H9 (cell line): Measurements from ENCODE around the gene CELA2B. TPM values are rescaled to one million over a fixed set of nuclear protein-coding genes. Genes with fewer than 3 reads are reported as not detected.
"Not testable (repeated sequence)": the region's sequence is repeated elsewhere in the genome, so short reads cannot be mapped to it uniquely, and the experiment has no call there.

Experiments used
- DNase-seq: peaks from one replicate; pipeline ENCODE4 v3.0.0-alpha.2; 2017
- H2AFZ ChIP-seq: one replicate; pipeline ENCODE4 v1.6.1; 2013; ENCODE audit warnings: mild to moderate bottlenecking, low read length, control low read depth, moderate library complexity
- H2AK5ac ChIP-seq: 2 replicates; pipeline ENCODE4 v1.6.1; 2013; ENCODE audit warnings: low read length, control low read depth, mixed read lengths; ENCODE audit not compliant: insufficient read length
- H2BK120ac ChIP-seq: one replicate; pipeline ENCODE4 v1.6.1; 2013; ENCODE audit warnings: low read depth, mild to moderate bottlenecking, low read length, control low read depth, inconsistent platforms; ENCODE audit not compliant: poor library complexity, severe bottlenecking
- H2BK12ac ChIP-seq: 2 replicates; pipeline ENCODE4 v1.6.1; 2013; ENCODE audit warnings: low read length, control low read depth, mixed read lengths, low read depth; ENCODE audit not compliant: insufficient read length
- H2BK15ac ChIP-seq: 2 replicates; pipeline ENCODE4 v1.6.1; 2013; ENCODE audit warnings: low read depth, low read length, control low read depth
- H2BK20ac ChIP-seq: one replicate; pipeline ENCODE4 v1.6.1; 2013; ENCODE audit warnings: low read depth, mild to moderate bottlenecking, low read length, control low read depth, inconsistent platforms; ENCODE audit not compliant: poor library complexity, severe bottlenecking
- H2BK5ac ChIP-seq: 2 replicates; pipeline ENCODE4 v1.6.1; 2013; ENCODE audit warnings: low read length, control low read depth, mixed read lengths; ENCODE audit not compliant: insufficient read length
- H3K14ac ChIP-seq: 2 replicates; pipeline ENCODE4 v1.6.1; 2013; ENCODE audit warnings: low read length, control low read depth; ENCODE audit not compliant: insufficient read depth
- H3K18ac ChIP-seq: 2 replicates; pipeline ENCODE4 v1.6.1; 2013; ENCODE audit warnings: low read depth, mild to moderate bottlenecking, mixed read lengths, low read length, control low read depth; ENCODE audit not compliant: insufficient read length
- H3K23ac ChIP-seq: 2 replicates; pipeline ENCODE4 v1.6.1; 2013; ENCODE audit warnings: low read length, control low read depth, mixed read lengths, low read depth; ENCODE audit not compliant: insufficient read length
- H3K23me2 ChIP-seq: 2 replicates; pipeline ENCODE4 v1.6.1; 2013; ENCODE audit warnings: low read depth, mild to moderate bottlenecking, mixed read lengths, low read length, control low read depth; ENCODE audit not compliant: insufficient read length, poor library complexity, severe bottlenecking
- H3K27ac ChIP-seq: 2 replicates; pipeline ENCODE4 v1.5.1; 2013; ENCODE audit warnings: low read length, control low read depth, mixed read lengths, low read depth; ENCODE audit not compliant: insufficient read length
- H3K27me3 ChIP-seq: 2 replicates; pipeline ENCODE4 v1.6.1; 2013; ENCODE audit warnings: low read length, control low read depth, inconsistent platforms; ENCODE audit not compliant: insufficient read depth
- H3K4ac ChIP-seq: 2 replicates; pipeline ENCODE4 v1.6.1; 2013; ENCODE audit warnings: low read depth, mild to moderate bottlenecking, control low read depth, inconsistent platforms, low read length, moderate library complexity
- H3K4me1 ChIP-seq: 2 replicates; pipeline ENCODE4 v1.6.1; 2013; ENCODE audit warnings: low read length, control low read depth, inconsistent platforms; ENCODE audit not compliant: insufficient read depth
- H3K4me2 ChIP-seq: 2 replicates; pipeline ENCODE4 v1.6.1; 2013; ENCODE audit warnings: low read length, control low read depth, mixed read lengths; ENCODE audit not compliant: insufficient read length, insufficient read depth
- H3K56ac ChIP-seq: 2 replicates; pipeline ENCODE4 v1.6.1; 2013; ENCODE audit warnings: low read depth, mild to moderate bottlenecking, mixed read lengths, low read length, control low read depth; ENCODE audit not compliant: insufficient read length
- H3K79me1 ChIP-seq: 2 replicates; pipeline ENCODE4 v1.6.1; 2013; ENCODE audit warnings: low read depth, mild to moderate bottlenecking, moderate library complexity, low read length, control low read depth, inconsistent platforms; ENCODE audit not compliant: insufficient read depth, poor library complexity, severe bottlenecking
- H3K79me2 ChIP-seq: 2 replicates; pipeline ENCODE4 v1.6.1; 2013; ENCODE audit warnings: low read length, control low read depth, inconsistent platforms; ENCODE audit not compliant: insufficient read depth
- H3K9ac ChIP-seq: 2 replicates; pipeline ENCODE4 v1.6.1; 2013; ENCODE audit warnings: low read length, control low read depth, mixed read lengths; ENCODE audit not compliant: insufficient read length; ENCODE audit errors: extremely low read depth
- H3K9me3 ChIP-seq: one replicate; pipeline ENCODE4 v1.6.1; 2013; ENCODE audit warnings: low read depth, low read length, inconsistent platforms; ENCODE audit not compliant: control insufficient read depth
- H3T11ph ChIP-seq: one replicate; pipeline ENCODE4 v1.6.1; 2013; ENCODE audit warnings: mild to moderate bottlenecking, low read length, control low read depth, inconsistent platforms
- H4K20me1 ChIP-seq: one replicate; pipeline ENCODE4 v1.6.1; 2013; ENCODE audit not compliant: control insufficient read depth, insufficient read length, insufficient read depth
- H4K5ac ChIP-seq: 2 replicates; pipeline ENCODE4 v1.6.1; 2013; ENCODE audit warnings: low read depth, mild to moderate bottlenecking, mixed read lengths, low read length, control low read depth; ENCODE audit not compliant: insufficient read length
- H4K8ac ChIP-seq: replicated peaks from 2 replicates; pipeline ENCODE4 v1.6.1; 2013; ENCODE audit warnings: low read length, control low read depth, mixed read lengths, low read depth; ENCODE audit not compliant: insufficient read length
- H4K91ac ChIP-seq: 2 replicates; pipeline ENCODE4 v1.6.1; 2013; ENCODE audit warnings: low read depth, mild to moderate bottlenecking, moderate library complexity, mixed read lengths, low read length, control low read depth; ENCODE audit not compliant: insufficient read length
- H3K27ac Mint-ChIP-seq, 3 experiments: 2 replicates in 2 of 3; 3 replicates in 1 of 3; pipeline ENCODE4 v1.8.0; 2020 to 2021; ENCODE audit warnings: mixed read lengths in 3 of 3, mild to moderate bottlenecking in 1 of 3, moderate library complexity in 1 of 3
- H3K27me3 Mint-ChIP-seq: 2 replicates; pipeline ENCODE4 v1.8.0; 2021; ENCODE audit warnings: low read depth, mild to moderate bottlenecking, moderate library complexity, mixed read lengths
- H3K36me3 Mint-ChIP-seq, 3 experiments: 2 replicates in 2 of 3; 3 replicates in 1 of 3; pipeline ENCODE4 v1.8.0; 2020 to 2021; ENCODE audit warnings: low read depth in 3 of 3, mixed read lengths in 3 of 3; ENCODE audit not compliant: insufficient read depth in 1 of 3
- H3K4me1 Mint-ChIP-seq, 2 experiments: 2 replicates each; pipeline ENCODE4 v1.8.0; 2020; ENCODE audit warnings: mixed read lengths in 2 of 2
- H3K4me3 Mint-ChIP-seq, 2 experiments: 2 replicates in 1 of 2; 3 replicates in 1 of 2; pipeline ENCODE4 v1.8.0; 2020 to 2021; ENCODE audit warnings: mild to moderate bottlenecking in 2 of 2, mixed read lengths in 2 of 2, moderate library complexity in 1 of 2
- H3K9me3 Mint-ChIP-seq, 2 experiments: 2 replicates in 1 of 2; 3 replicates in 1 of 2; pipeline ENCODE4 v1.8.0; 2020; ENCODE audit warnings: mild to moderate bottlenecking in 2 of 2, mixed read lengths in 2 of 2, moderate library complexity in 1 of 2
- WGBS: extraction: QIAGEN DNeasy Blood & Tissue Kit; methylation state at CpG from one replicate; pipeline ENCODE4 v1.1.7; 2013; ENCODE audit warnings: missing lambda C conversion rate, low lambda C conversion rate, mixed read lengths; ENCODE audit not compliant: insufficient read length; ENCODE audit errors: extremely low coverage; 5-methylcytosine and 5-hydroxymethylcytosine counted together
- total RNA-seq: library from RNA; stranded (reverse); gene quantifications from 2 replicates; pipeline ENCODE4 v1.2.1, GENCODE V29; 2021

The CELA2B gene
- total RNA-seq, 1 experiment from 2014 or later, result not detected

GRCh38 chr1:15471067-15471466 is 4.8 kb upstream of the CELA2B start:
- no CpG with 5 or more reads among the region's 5 CpGs for WGBS
- H3K36me3 Mint-ChIP-seq, H3K4me2 ChIP-seq, H3K79me2 ChIP-seq, H3K23me2 ChIP-seq, H2BK12ac ChIP-seq, H3K27me3 ChIP-seq, H3K4me3 Mint-ChIP-seq, H4K20me1 ChIP-seq, H3K4ac ChIP-seq, H3K9me3 ChIP-seq, H3K4me1 ChIP-seq, H2BK20ac ChIP-seq, H3K18ac ChIP-seq, H3K79me1 ChIP-seq, H3K23ac ChIP-seq, H3T11ph ChIP-seq, H2BK15ac ChIP-seq, H3K14ac ChIP-seq, H3K56ac ChIP-seq, H3K4me1 Mint-ChIP-seq, H4K5ac ChIP-seq, H3K27ac ChIP-seq, H3K27me3 Mint-ChIP-seq, H4K8ac ChIP-seq, H4K91ac ChIP-seq, H2BK120ac ChIP-seq, H2BK5ac ChIP-seq, H3K9ac ChIP-seq, H3K27ac Mint-ChIP-seq, H2AFZ ChIP-seq, H2AK5ac ChIP-seq, DNase-seq, H3K9me3 Mint-ChIP-seq: not testable (repeated sequence)

- not testable (repeated sequence) for H3K27ac ChIP-seq, H2BK20ac ChIP-seq, H3K18ac ChIP-seq, H4K5ac ChIP-seq, H3K56ac ChIP-seq, H3K4me1 ChIP-seq, H2BK15ac ChIP-seq, H3K14ac ChIP-seq, DNase-seq, H3K79me2 ChIP-seq, H3K4me1 Mint-ChIP-seq, H3K9ac ChIP-seq, H3K79me1 ChIP-seq, H3K36me3 Mint-ChIP-seq, H3K27ac Mint-ChIP-seq, H3K23ac ChIP-seq, H3K9me3 Mint-ChIP-seq, H4K91ac ChIP-seq, H3K4me3 Mint-ChIP-seq, H3K4ac ChIP-seq, H2BK12ac ChIP-seq, H3K23me2 ChIP-seq, H2BK120ac ChIP-seq, H3K4me2 ChIP-seq, H4K20me1 ChIP-seq, H2AK5ac ChIP-seq, H3T11ph ChIP-seq, H3K9me3 ChIP-seq, H3K27me3 Mint-ChIP-seq, H4K8ac ChIP-seq, H2AFZ ChIP-seq, H3K27me3 ChIP-seq, H2BK5ac ChIP-seq
- WGBS, result no CpG with 5 or more reads among the region's 6 CpGs
Measured at GRCh38 chr1:15471723-15472122, 4.2 kb upstream of the CELA2B start.
